LoVo (cell line): ENCODE data around the gene SOX8.

Source experiments
- DNase-seq: peaks from one replicate; pipeline ENCODE4 v3.0.0-alpha.2; 2016; ENCODE audit warnings: low spot score

The SOX8 gene

DNA sequence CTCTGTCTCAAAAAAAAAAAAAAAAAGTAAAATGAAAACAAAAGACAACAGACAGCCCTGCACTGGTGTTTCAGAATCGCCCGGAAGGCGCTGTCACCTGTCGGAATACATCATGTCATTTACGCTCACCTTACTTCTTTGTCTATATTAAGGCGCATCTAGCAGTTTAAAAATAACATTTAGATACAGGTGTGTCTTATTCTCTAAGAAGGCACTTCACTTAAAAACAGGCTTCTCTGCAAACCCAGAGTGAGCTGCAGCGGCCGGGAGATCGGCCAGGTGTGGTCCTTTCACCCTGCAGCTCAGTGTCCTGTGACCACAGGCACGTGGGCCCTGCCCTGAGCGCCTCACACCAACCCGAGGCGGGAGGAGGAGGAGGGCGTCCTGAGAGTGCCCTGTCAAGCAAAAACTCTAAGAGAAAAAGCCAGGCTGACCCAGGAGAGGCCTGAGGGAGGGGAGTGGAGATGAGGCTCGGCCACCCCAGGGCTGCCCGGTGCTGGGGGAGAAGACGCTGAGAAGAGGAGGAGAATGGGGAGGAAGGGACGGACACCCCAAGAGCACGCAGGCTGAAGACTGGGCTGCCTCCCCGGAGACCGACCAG, 7.5 kb upstream of the SOX8 start:
- no peak for DNase-seq

DNA sequence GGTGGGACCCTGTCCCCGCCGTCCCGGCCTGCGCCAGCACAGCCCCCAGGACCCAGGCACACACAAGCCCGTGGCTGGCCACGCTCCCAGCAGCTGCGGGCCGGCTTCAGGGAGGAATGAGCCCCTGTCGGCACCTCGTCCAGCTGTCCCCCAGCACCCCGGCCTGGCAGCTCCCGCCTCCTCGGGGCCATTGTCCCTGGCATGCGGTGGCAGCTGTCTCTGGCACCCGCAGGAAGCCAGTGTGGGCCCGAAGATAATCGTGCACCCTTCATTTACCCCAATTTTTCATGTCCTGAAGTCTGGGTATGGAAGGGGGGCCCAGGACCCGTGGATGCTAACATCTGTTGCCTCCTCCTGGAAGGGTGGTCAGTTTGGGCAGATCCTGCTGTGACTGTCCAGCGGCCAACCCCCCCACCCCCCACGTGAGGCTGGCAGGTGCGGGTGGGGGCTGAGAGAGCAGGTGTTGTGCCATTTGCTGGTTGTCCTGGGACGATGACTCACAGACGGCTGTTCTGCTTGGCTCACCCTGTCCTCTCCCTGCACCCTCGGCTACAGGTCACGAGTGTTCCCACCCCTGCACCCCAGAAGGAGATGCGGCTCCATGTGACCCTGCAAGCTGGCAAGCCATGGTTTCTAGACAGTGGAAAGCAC, 6.8 kb upstream of the SOX8 start:
- no peak for DNase-seq

DNA sequence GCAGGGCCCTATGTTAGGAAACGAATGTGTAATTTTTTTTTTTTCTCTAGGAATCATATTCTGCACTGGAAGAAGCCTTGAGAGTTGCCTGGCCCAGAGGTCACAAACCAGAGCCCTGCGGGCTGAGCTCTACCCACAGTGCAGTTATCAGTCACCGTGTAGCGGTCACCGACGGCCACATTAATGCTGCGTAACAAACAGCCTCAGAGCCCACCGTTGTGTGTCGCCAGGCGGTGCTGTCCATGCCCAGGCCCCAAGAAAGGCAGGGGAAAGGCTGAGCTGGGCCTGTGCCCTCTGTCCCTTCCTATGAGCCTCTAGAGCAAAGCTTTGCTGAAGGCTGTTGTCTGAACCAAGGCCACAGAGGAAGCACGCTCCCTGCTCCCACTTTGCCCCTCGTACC, 6.3 kb upstream of the SOX8 start:
- no peak for DNase-seq

DNA sequence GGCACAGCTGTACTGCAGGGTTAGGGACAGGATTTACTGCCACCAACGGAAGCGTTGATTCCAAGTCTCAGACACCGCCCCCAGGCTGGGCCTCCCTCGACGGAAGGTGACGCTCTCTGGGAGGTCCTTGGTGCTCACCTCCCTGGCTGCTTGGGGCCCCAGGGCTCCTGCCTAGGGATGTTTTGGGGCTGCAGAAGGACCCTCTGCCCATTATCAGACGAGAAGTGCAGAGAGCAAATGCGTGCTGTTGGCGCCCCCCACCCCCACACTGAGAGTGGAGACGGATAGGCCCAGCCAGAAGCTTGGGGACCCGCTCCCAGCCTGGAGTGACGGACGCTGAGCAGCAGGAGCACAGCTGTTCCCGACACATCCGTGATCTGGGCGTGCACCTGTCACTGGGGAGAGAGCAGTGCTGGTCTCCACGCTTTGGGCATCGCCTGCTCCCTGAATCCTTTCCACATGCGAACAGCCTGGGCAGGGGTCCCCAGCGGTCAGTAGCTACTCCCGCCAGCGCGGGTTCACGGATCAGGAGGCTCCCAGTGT, 5.1 kb upstream of the SOX8 start:
- DNase-seq = no peak

DNA sequence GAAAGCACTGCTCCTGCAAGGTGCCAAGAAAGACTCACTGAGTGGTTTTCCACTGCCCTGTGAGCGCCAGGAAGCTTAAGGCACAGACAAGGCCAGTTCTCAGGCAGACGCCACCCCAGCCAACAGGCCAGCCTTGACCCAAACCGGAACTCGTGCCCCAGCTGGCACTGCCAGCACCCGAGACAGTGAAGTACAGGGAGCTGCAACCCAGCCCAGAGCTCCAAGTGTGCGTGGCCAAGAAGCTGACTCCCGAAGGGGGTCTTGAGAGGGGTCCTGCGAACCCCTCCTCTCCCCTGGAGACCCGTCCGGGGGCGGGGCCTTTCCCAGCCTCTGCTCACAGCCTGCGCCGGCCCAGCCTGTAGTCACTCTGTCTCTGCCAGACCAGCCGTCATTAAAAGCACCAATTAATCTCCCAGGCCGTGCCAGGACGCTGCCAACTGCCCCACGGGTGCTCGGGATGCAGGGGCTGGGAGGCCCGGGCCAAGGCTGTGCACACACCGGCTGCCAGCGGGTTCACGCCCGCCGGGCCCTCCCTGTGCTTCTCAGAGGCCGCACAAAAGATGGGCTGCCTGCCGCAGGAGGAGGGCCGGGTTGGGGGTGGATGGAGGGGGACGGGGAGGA, 4.4 kb upstream of the SOX8 start:
- DNase-seq = no peak

DNA sequence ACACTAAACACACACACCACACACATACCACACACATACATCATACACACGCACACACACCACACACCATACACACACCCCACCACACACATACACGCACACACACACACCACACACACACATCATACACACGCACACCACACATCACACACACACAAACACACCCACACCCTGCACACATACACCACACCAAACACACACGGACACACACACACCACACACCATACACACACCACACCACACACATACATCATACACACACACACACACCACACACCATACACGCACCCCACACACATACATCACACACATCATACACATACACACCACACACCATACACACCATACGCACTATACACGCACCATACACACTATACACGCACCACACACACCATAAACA, 3.7 kb upstream of the SOX8 start:
- no peak for DNase-seq

DNA sequence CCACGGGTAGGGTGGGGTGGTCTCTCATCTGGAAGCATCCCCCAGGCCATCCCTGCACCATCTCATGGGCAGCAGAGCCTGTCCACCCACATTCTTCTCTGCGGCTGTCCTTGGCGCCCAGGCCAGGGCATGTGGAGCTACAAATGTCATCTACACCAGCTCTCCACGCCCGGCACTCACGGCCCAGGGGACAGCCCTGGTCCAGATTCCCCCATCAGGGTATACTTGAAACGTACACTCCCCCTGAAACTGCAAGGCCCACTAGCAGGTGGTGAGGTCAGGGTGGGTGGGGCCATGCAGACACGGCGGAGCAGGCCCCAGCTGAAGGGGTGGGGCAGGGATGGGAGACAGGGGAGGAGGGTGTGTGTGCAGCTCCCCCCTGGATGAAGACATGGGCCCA, 3.2 kb upstream of the SOX8 start:
- no peak for DNase-seq

DNA sequence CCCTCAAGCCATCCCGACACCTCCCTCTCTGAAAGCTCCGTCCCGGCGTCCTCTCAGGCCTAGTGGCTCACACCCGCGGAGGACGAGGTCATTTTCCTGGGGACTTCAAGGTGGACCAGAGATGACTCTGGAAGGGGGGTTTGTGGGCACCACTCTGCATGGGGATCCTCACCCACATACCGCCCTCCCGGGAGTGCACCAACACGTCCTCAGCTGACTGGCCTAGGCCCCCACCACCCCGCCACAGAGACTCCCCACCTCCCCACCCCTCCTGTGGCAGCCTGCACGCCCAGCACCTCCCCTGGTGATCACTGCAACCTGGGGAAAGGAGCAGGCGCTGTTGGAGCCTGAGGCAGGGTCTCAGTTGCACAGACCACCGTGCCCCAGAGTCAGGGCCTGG, 2.4 kb upstream of the SOX8 start:
- DNase-seq = no peak

DNA sequence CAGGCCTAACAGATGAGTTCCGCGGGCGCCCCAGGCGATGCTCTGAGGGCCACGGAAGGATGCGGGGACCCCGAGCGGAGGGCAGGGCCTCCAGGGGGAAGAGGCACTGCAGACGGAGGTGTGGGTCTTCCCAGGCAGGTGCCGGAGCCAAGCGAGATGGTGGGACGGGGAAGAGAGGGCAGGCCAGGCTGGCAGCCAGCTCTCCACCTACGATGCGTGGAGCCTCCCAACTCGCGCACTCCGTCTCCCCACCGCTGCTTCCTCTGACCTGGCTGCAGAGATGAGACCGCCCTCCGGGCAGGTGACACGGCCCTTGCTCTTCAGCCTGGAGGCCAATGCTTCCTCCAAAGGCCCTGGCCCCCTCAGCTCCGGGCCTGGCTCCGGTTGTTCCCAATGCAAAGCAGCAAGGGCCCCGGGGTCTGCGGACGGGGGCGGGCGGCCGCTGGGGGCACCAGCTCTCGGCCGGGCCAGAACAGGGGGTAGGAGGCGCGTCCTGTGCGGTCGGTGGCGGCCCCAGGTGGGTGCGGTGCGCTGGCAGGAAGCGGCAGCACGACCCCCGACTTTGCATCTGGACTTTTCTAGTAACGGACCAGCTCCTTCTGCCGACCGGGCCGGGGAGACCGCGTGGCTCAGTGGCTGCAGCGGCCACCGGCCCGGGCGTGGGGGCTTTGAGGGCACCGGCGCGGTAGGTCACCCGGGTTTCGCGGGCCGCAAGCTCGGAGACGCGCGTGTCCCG, 1.5 kb upstream of the SOX8 start:
- no peak for DNase-seq

DNA sequence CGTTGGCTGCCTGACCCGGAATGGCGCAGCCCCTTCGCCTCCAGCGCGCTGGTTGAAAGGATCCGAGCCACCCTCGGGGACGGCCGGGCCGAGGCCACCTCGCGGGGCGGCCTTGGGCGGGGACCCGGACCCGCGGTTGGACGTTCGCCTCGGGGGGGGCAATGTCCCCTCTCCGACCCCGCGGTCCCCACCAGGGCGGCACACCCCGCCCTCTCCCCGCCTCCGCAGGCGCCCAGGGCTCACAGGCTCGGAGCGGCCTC, 1.0 kb upstream of the SOX8 start:
- no peak for DNase-seq

DNA sequence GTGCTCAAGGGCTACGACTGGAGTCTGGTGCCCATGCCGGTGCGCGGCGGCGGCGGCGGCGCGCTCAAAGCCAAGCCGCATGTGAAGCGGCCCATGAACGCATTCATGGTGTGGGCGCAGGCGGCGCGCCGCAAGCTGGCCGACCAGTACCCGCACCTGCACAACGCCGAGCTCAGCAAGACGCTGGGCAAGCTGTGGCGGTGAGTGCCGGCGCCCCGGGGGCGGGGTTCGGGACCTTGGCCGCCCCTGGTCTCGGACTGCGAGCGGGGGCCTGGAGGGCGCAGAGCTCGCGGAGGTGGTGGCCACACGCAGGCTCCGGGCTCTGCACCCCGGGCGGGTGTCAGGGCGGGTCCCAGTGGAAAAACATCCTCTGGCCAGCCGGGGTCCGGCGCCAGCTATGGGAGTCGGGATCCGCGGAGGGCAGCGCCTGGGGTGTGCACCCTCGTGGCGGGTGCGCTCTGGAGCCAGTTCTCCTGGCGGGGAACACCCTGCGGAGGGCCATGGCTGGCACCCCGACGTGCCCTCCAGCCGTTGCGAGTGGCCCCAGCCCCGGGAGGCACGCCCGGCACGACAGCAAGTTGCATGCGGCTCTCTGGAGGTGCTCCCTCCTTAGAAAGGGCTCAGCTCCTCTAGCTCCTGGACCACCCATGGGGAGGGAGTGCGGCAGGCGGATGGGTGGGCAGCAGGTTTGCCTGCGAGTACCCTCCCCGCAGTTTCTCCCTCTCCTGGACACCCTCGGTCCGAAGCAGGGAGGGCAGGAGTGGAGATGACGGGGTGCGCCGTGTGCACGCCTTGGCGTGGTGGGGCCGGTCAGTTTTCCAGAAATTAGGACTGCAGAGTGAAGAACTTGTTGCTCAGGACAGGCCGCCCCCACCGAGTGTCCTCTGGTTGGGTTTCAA, 824 bp downstream of the SOX8 start:
- DNase-seq = no peak

DNA sequence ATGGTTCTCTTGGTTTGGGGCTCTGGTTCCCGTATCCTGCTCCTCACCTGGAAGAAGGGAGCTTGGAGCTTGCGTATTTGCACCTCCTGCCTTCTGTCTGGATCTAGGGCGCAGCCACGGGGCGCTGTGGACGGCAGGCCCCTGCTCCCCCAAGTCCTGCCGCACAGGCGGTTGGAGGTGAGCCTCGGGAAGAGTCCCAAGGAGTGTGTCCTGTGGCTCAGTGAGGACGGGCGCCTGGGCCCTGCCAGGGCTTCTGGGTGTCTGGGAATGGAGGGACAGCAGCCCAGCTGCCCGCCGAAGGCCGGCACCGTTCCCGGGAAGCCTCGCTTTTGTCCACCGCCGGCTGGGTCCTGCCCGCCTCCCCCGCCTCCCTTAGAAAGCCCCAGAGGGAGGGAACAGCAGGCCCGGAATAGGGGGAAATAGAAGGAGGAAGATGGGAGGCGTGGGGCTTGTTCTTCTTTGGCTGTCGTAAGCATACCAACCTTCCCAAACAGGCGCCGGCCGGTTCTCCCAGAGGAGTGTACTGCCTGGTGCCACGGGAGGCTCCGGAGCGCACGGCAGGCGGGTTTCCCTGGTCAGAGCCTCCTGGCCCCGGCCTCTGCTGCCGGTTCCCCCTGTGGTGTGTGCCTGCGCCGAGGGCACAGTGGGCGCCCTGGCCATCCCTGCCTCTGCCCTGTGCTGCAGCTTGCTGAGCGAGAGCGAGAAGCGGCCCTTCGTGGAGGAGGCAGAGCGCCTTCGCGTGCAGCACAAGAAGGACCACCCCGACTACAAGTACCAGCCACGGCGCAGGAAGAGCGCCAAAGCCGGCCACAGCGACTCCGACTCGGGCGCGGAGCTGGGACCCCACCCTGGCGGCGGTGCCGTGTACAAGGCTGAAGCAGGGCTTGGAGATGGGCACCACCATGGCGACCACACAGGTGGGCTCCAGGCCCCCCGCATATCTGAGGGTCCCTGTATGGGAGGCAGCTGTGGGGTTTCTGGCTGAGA, 1.8 kb downstream of the SOX8 start:
- no peak for DNase-seq

DNA sequence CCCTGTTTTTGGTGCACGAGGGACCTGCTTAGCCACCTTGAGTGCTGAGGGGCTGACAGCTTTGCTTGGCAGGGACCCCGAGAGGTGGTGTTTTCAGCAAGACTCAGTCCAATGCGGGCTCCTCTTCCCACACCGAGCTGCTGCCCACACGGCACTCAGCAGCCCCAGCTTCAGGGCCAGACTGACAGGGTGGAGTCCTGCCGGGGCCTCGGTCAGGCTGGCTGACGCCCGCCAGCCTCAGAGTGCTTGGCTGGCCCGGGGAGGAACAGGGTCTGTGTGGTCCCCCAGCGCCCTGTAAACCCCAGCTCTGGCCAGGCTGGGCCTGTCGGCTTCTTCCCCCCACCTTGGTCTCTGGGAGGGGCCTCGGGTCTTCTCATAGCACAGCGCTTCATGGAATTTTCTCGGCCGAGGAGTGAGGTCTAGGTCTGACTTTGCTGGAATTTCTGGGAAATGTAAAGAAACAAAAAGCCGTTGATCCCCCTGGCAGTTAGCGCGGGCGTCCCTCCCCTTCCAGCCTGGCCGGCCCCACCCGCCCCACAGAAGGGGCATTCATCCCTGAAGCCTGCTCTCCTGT, 2.6 kb downstream of the SOX8 start:
- DNase-seq = no peak

DNA sequence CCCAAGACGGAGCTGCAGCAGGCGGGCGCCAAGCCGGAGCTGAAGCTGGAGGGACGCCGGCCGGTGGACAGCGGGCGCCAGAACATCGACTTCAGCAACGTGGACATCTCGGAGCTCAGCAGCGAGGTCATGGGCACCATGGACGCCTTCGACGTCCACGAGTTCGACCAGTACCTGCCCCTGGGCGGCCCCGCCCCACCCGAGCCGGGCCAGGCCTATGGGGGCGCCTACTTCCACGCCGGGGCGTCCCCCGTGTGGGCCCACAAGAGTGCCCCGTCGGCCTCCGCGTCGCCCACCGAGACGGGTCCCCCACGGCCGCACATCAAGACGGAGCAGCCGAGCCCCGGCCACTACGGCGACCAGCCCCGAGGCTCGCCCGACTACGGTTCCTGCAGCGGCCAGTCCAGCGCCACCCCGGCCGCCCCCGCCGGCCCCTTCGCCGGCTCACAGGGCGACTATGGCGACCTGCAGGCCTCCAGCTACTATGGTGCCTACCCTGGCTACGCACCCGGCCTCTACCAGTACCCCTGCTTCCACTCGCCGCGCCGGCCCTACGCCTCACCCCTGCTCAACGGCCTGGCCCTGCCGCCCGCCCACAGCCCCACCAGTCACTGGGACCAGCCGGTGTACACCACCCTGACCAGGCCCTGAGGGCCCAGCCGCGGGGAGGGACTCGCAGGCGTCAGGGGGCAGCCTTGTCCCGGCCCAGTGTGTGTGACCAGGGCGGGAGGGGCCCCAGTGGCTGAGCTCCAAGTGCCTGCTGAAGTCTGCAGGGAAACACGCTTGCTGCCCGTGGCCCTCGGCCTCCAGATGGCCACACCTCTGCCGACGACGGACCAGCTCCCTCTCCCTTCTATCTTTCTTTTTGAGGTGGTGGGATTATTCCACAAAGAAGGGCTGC, 3.4 kb downstream of the SOX8 start:
- no peak for DNase-seq

DNA sequence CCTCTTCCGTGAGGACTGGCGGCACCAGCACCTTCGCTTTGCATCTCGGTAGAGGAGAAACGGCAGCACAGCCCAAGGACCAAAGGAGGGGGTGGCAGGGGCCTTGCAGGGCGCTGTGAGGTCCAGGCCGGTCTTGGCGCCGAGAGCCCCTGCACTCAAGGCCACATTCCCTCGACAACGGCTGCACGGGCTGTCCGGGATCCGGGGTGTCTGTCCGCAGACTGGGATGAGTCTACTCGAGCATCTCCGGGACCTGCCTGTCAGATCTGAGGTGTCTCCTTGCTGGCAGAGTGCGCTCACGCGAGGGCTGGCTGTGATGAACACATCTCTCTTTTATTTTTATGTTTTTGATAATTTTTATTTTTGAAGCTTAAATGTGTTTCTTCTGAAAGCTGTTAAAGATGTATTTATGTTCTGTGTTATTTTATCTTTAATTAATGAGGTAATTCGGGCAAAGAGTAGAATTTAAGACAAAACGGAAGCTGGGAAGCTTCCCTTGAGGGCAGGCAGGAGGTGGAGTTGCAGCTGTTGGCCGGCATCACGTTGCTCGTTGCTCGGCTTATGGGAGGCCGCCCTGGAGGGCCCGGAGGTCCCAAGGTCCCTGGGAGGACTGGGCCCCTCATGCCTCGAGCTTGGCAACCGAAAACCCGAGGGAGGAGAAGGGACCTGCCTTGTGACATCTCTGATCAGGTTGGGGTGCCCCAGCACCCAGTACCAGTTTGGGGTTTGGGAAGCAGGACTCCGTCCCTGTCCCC, 4.3 kb downstream of the SOX8 start:
- DNase-seq = no peak

DNA sequence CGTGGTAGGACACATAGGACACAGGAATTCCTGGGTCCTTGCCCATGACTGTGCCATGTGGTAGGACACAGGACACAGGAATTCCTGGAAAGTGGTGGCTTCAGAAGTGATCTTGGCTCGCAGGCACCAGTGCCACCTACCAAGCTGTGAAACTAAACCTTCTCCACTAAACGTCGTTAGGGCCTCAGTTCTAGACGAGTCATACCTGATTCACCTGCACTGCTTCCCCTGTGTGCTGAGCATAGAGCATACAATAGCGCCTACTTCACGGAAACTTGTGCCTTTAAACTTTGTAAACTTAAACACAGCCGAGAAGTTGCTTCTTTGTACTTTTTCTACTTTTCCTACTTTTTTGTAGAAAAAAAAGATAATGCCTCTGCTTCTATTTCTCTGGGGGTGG, 4.8 kb downstream of the SOX8 start:
- DNase-seq = no peak

DNA sequence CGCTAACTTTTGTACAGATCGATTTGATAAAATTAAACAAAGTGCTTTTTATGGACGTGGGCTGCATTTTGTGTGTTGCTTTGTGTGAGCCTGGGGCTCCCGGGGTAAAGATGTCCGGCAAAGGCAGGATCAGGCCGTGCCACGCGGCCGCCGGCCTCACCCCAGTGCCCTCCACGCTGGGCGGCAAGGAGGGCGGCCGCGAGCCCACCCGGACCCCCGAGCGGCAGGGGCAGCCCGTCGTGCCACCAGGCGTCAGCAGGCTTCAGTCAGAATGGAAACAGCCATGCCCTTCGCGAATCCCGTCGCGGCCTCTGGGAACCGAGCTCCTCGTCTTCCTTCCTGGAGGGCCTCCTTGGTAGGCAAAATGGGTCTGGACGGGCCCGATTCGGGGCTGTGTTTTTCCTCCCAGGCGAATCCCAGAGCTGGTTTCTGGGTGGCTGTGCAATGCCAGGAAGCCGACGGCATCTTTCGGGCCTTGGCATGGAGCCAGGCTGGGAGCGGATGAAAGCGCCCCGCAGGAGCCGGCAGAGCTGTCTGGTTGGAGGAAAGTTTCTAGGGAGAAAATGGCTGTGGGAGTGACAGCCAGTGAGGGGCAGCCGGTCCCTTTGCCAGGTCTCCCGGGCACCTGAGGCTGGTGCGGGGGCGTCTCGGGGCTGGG, 5.5 kb downstream of the SOX8 start:
- no peak for DNase-seq

DNA sequence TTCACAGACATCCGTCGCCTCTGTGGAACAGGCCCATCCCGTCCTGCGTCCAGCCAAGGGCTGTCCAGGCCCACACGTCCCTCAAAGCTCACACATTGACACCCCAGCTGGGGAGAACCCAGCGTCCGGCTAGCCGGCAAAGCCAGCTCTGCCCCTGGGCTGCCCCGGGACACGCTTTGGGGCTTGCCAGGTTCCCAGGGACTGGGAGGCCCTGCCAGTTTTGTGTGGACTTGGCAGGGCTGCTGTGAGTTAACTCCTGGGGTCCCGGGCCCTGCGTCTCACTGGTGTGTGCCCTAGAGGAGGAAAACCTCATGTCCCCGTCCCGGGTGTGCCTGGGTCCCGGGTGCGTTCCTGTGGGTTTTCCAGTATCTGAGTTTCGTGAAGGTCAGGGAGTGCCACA, 6.3 kb downstream of the SOX8 start:
- DNase-seq = no peak
